CD14-positive monocyte (primary cell): ENCODE data around the gene MSI2. TPM values are rescaled to one million over a fixed set of nuclear protein-coding genes. Genes with fewer than 3 reads are reported as not detected.

Experiments used
- DNase-seq, 3 donors: peaks; one replicate each; pipeline ENCODE4 v3.0.0-alpha.2; 2011 to 2022
- H2AFZ ChIP-seq: 2 replicates; pipeline ENCODE4 v1.6.0; 2012; ENCODE audit warnings: mild to moderate bottlenecking, low read depth, low read length, inconsistent platforms; ENCODE audit not compliant: insufficient read depth, poor library complexity, severe bottlenecking
- H3K27ac ChIP-seq, 2 donors: 1 replicate in 1 of 2; 2 replicates in 1 of 2; pipeline ENCODE4 v1.5.1; 2012 to 2013; ENCODE audit warnings: low read length in 2 of 2, control low read depth in 1 of 2, inconsistent platforms in 1 of 2, low read depth in 1 of 2, mild to moderate bottlenecking in 1 of 2
- H3K27me3 ChIP-seq, 2 donors: one replicate each; pipeline versions ENCODE4 v1.6.0 to v1.6.1; 2011 to 2013; ENCODE audit warnings: low read length in 2 of 2; ENCODE audit not compliant: control insufficient read depth in 2 of 2, insufficient read depth in 2 of 2
- H3K36me3 ChIP-seq, 2 donors: replicated peaks in 1 of 2; 1 replicate in 1 of 2; 2 replicates in 1 of 2; pipeline versions ENCODE4 v1.5.1 to v1.6.1; 2012 to 2013; ENCODE audit warnings: low read length in 2 of 2, control low read depth in 1 of 2, inconsistent platforms in 1 of 2, mild to moderate bottlenecking in 1 of 2; ENCODE audit not compliant: insufficient read depth in 2 of 2, control insufficient read depth in 1 of 2
- H3K4me1 ChIP-seq, 2 donors: 1 replicate in 1 of 2; 2 replicates in 1 of 2; pipeline versions ENCODE4 v1.5.1 to v1.6.1; 2012 to 2013; ENCODE audit warnings: low read length in 2 of 2, control low read depth in 1 of 2, inconsistent platforms in 1 of 2, mild to moderate bottlenecking in 1 of 2, moderate library complexity in 1 of 2; ENCODE audit not compliant: insufficient read depth in 2 of 2, control insufficient read depth in 1 of 2
- H3K4me2 ChIP-seq: replicated peaks from 2 replicates; pipeline ENCODE3; 2012; ENCODE audit warnings: low read length, moderate library complexity, mild to moderate bottlenecking; ENCODE audit not compliant: poor library complexity, severe bottlenecking; ENCODE audit errors: extremely low read depth
- H3K4me3 ChIP-seq, 3 experiments: fragments of 200-600 bp in 1 of 3; sonication (generic) in 1 of 3; replicated peaks in 1 of 3; 1 replicate in 2 of 3; 2 replicates in 1 of 3; pipeline ENCODE4 v1.5.1; 2011 to 2013; ENCODE audit warnings: low read length in 3 of 3, mild to moderate bottlenecking in 3 of 3, control low read depth in 2 of 3, low read depth in 2 of 3, inconsistent platforms in 1 of 3, moderate library complexity in 1 of 3
- H3K79me2 ChIP-seq: 2 replicates; pipeline ENCODE4 v1.6.0; 2012; ENCODE audit warnings: mild to moderate bottlenecking, control low read depth, inconsistent platforms, low read length, moderate library complexity; ENCODE audit not compliant: insufficient read depth
- H3K9ac ChIP-seq: 2 replicates; pipeline ENCODE4 v1.6.0; 2017; ENCODE audit warnings: low read length, mild to moderate bottlenecking; ENCODE audit not compliant: insufficient read depth, poor library complexity, severe bottlenecking
- H3K9me3 ChIP-seq, 2 donors: replicated peaks in 1 of 2; 1 replicate in 1 of 2; 2 replicates in 1 of 2; pipeline versions ENCODE4 v1.5.1 to v1.6.1; 2012 to 2013; ENCODE audit warnings: low read length in 2 of 2, control low read depth in 1 of 2; ENCODE audit not compliant: control insufficient read depth in 1 of 2, insufficient read depth in 1 of 2
- H4K20me1 ChIP-seq: 2 replicates; pipeline ENCODE4 v1.6.0; 2012; ENCODE audit warnings: mild to moderate bottlenecking, low read length, control low read depth, moderate library complexity; ENCODE audit not compliant: insufficient read depth
- H3K27ac Mint-ChIP-seq, 7 donors: one replicate each; pipeline ENCODE4 v1.8.0; 2020; ENCODE audit warnings: mild to moderate bottlenecking in 7 of 7, mixed read lengths in 7 of 7, moderate library complexity in 6 of 7, inconsistent platforms in 2 of 7
- H3K27me3 Mint-ChIP-seq, 3 donors: one replicate each; pipeline ENCODE4 v1.8.0; 2021 to 2022; ENCODE audit warnings: low read depth in 3 of 3, mild to moderate bottlenecking in 3 of 3, mixed read lengths in 3 of 3, moderate library complexity in 3 of 3, inconsistent platforms in 1 of 3
- H3K36me3 Mint-ChIP-seq, 2 donors: one replicate each; pipeline ENCODE4 v1.8.0; 2020; ENCODE audit warnings: mixed read lengths in 2 of 2, inconsistent platforms in 1 of 2, mild to moderate bottlenecking in 1 of 2
- H3K4me1 Mint-ChIP-seq: one replicate; pipeline ENCODE4 v1.8.0; 2020; ENCODE audit warnings: mild to moderate bottlenecking, mixed read lengths
- H3K4me3 Mint-ChIP-seq, 2 donors: one replicate each; pipeline ENCODE4 v1.8.0; 2020; ENCODE audit warnings: mild to moderate bottlenecking in 2 of 2, mixed read lengths in 2 of 2, moderate library complexity in 1 of 2
- H3K9me3 Mint-ChIP-seq, 7 donors: one replicate each; pipeline ENCODE4 v1.8.0; 2020 to 2022; ENCODE audit warnings: mixed read lengths in 7 of 7, mild to moderate bottlenecking in 6 of 7, moderate library complexity in 6 of 7, inconsistent platforms in 2 of 7
- CTCF ChIP-seq: fragments of 200-600 bp; IDR thresholded peaks from one replicate; pipeline ENCODE4 v1.8.0; 2022; ENCODE audit warnings: antibody characterized with exemption, mild to moderate bottlenecking
- WGBS: methylation state at CpG from one replicate; pipeline ENCODE4 v1.1.5; 2013; ENCODE audit warnings: missing lambda C conversion rate; ENCODE audit not compliant: insufficient coverage; 5-methylcytosine and 5-hydroxymethylcytosine counted together
- intact Hi-C, 2 donors: fragments of 100-400 bp; cut with micrococcal nuclease; formaldehyde crosslinking; loops; one replicate each; pipeline versions ENCODE4 v1.15.0 to v1.15.1; 2023
- polyA plus RNA-seq, 3 donors: library from polyadenylated mRNA; depleted of rRNA in 1 of 3; unstranded in 2 of 3; stranded (reverse) in 1 of 3; fragments of 300-500 nt in 2 of 3; fragments of >200 nt in 1 of 3; fragmentation: Illumina TruSeq in 2 of 3; gene quantifications; 1 replicate in 2 of 3; 2 replicates in 1 of 3; pipeline ENCODE4 v1.2.3, GENCODE V29; 2012 to 2021

MSI2 gene
- polyA plus RNA-seq, 3 donors: 0.20 to 6.6 (median 0.37) TPM

GRCh38 chr17:57355090-57355859 lies 99.0 kb downstream of the MSI2 start:
- no peak overlapping the region for H3K4me2 ChIP-seq

GRCh38 chr17:57356153-57356718 lies 99.9 kb downstream of the MSI2 start:
- Histone ChIP-seq H2AFZ (no peak overlapping the region), H3K27me3 (no peaks in the 10 kb centered on the region), H3K79me2 (no peaks in the 10 kb centered on the region), H3K4me3 (no peak overlapping the region), H3K9me3 (no peaks in the 10 kb centered on the region), H3K4me2 (no peak overlapping the region), H4K20me1 (no peaks in the 10 kb centered on the region), H3K9ac (no peak overlapping the region), H3K4me1 (peaks cover 4 to 10% of the 10 kb centered on the region in 2 donors), H3K36me3 (no peaks in the 10 kb centered on the region), H3K27ac (no peak overlapping the region)
- intact Hi-C loops: no loop called here
- no peaks in the 10 kb centered on the region for H3K9me3 Mint-ChIP-seq
- no peak overlapping the region for H3K27ac Mint-ChIP-seq
- WGBS: no CpG with 5 or more reads among the region's 6 CpGs
- TF ChIP-seq CTCF: no peak
- H3K36me3 Mint-ChIP-seq: peaks cover 0 to 2% of the 10 kb centered on the region in 2 donors
- peaks cover 6 to 19% (median 8%) of the 10 kb centered on the region in 3 donors for H3K27me3 Mint-ChIP-seq
- H3K4me1 Mint-ChIP-seq: peaks cover 23% of the 10 kb centered on the region
- H3K4me3 Mint-ChIP-seq: no peak overlapping the region
- DNase-seq: no peak

More at GRCh38 chr17:57355090-57355859, 99.0 kb downstream of the MSI2 start:
- Histone ChIP-seq H3K36me3 (no peaks in the 10 kb centered on the region), H2AFZ (no peak overlapping the region), H3K27ac (no peak overlapping the region), H3K27me3 (no peaks in the 10 kb centered on the region), H3K4me3 (no peak overlapping the region), H3K9ac (no peak overlapping the region), H3K9me3 (no peaks in the 10 kb centered on the region), H4K20me1 (no peaks in the 10 kb centered on the region), H3K79me2 (no peaks in the 10 kb centered on the region), H3K4me1 (peaks cover 4 to 10% of the 10 kb centered on the region in 2 donors)
- Mint-ChIP-seq H3K27ac (no peak overlapping the region), H3K27me3 (peaks cover 7 to 19% (median 8%) of the 10 kb centered on the region in 3 donors), H3K4me1 (peaks cover 23% of the 10 kb centered on the region), H3K36me3 (peaks cover 0 to 4% of the 10 kb centered on the region in 2 donors), H3K4me3 (no peak overlapping the region), H3K9me3 (no peaks in the 10 kb centered on the region)
- WGBS: 60% methylated on average over 5 of the region's 6 CpGs
- no peak for TF ChIP-seq CTCF
- intact Hi-C loops: no loop called here
- DNase-seq: no peak
